GM12864 (cell line): ENCODE results near the gene SCD.

ENCODE experiments used
- DNase-seq: peaks from one replicate; pipeline ENCODE4 v3.0.0-alpha.2; 2011; ENCODE audit warnings: low read depth
- H3K4me3 ChIP-seq: 2 replicates; pipeline ENCODE4 v1.5.1; 2011; ENCODE audit warnings: mild to moderate bottlenecking, low read depth, low read length, control low read depth
- TF ChIP-seq, protein P1 (sequence below): IDR thresholded peaks from 2 replicates; pipeline ENCODE4 v1.5.1; 2011; ENCODE audit warnings: low read depth, mild to moderate bottlenecking, moderate library complexity, low read length, control low read depth, inconsistent platforms; ENCODE audit errors: missing control alignments

SCD gene

GRCh38 chr10:100353770-100354485, 6.9 kb downstream of the SCD start:
- H3K4me3 ChIP-seq: no peak overlapping the region
- DNase-seq: no peak
- TF ChIP-seq, protein P1, sequence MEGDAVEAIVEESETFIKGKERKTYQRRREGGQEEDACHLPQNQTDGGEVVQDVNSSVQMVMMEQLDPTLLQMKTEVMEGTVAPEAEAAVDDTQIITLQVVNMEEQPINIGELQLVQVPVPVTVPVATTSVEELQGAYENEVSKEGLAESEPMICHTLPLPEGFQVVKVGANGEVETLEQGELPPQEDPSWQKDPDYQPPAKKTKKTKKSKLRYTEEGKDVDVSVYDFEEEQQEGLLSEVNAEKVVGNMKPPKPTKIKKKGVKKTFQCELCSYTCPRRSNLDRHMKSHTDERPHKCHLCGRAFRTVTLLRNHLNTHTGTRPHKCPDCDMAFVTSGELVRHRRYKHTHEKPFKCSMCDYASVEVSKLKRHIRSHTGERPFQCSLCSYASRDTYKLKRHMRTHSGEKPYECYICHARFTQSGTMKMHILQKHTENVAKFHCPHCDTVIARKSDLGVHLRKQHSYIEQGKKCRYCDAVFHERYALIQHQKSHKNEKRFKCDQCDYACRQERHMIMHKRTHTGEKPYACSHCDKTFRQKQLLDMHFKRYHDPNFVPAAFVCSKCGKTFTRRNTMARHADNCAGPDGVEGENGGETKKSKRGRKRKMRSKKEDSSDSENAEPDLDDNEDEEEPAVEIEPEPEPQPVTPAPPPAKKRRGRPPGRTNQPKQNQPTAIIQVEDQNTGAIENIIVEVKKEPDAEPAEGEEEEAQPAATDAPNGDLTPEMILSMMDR: no peak

DNA sequence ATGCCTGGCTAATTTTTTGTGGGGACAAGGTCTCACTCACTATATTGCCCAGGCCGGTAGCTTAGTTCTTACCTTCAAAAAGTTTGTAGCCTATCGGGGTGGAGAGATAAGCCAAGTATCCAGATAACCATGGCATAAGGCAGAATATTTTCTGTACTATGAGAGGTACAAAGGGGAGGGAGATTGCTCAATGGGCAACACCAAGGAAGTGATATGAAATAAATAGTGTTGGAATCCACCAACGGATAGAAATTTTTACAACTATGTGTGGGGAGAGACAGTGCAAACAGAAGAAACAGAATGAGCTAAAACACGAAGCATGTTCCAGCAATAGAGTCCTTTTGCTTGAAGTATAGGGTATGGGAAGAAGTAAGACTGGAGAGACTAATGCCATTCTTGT, 8.1 kb downstream of the SCD start:
- H3K4me3 ChIP-seq: no peak overlapping the region
- TF ChIP-seq, protein P1: no peak

DNA sequence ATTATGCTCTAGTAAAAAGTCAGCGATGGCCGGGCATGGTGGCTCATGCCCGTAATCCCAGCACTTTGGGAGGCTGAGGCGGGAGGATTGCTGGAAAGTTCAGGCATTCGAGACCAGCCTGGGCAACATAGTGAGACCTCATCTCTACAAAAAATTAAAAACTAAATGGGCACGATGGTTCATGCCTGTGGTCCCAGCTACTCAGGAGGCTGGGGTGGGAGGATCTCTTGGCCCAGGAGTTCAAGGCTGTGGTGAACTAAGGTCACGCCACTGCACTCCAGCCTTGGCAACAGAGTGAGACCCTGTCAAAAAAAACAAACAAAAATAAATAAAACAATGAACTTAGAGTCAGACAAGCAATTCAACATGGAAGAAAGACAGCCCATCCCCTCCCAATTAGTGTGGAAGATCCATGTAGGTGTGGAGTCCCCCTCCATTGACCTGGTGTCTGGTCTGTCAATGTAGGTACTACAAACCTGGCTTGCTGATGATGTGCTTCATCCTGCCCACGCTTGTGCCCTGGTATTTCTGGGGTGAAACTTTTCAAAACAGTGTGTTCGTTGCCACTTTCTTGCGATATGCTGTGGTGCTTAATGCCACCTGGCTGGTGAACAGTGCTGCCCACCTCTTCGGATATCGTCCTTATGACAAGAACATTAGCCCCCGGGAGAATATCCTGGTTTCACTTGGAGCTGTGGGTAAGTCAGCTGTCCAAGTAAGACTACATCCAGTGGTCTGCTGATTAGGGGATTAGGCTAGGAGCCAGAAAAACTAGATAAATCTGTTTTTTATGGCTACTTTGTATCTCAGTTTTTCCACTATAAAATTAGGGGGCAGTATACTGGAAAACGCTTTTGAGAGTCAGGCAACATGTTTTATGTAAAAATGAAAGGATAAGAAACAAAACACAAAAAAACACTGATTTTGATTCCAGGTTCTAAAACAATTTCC, 9.3 kb downstream of the SCD start:
- no peak for DNase-seq
- TF ChIP-seq, protein P1: no peak
- no peak overlapping the region for H3K4me3 ChIP-seq

More for the DNA sequence above, 8.1 kb downstream of the SCD start:
- no peak for DNase-seq

DNA sequence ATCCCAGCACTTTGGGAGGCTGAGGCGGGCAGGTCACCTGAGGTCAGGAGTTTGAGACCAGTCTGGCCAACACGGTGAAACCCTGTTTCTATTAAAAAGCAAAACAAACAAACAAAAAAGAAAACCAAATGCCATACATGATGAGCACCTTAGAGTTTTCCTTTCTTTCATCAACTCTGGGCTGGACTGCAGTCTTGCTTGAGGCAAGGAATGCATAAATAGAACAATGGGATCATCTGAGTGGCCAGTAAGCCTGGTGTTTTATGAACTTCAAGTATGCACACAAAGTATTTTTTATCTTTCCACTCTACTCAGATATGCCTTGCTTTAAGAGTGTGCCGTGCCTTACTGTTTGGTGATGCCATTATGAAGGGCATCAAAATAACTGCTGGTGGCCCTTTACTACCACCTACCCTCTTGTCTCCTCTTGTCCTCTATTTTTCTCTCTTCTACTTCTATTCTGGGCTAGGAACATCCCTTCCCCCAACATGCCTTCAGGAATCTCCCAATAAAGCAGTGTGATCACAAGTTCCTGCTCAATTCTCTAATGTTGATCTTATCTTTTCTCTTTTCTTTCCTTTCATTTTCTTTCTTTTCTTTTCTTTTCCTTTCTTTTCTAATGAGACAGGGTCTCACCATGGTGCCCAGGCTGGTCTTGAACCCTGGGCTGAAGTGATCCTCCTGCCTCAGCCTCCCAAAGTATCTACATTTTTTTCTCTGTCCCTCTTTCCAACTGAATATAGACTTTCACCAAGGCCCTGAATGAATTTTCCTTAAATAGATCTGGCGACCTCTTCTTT, 10.2 kb downstream of the SCD start:
- DNase-seq: no peak
- TF ChIP-seq, protein P1: no peak
- no peak overlapping the region for H3K4me3 ChIP-seq

- no peak for DNase-seq
- no peak overlapping the region for H3K4me3 ChIP-seq
Measured at GRCh38 chr10:100359030-100359432, 12.0 kb downstream of the SCD start.

GRCh38 chr10:100359529-100360150, 12.6 kb downstream of the SCD start:
- DNase-seq: no peak
- H3K4me3 ChIP-seq: no peak overlapping the region
- TF ChIP-seq, protein P1: no peak

More at GRCh38 chr10:100359030-100359432, 12.0 kb downstream of the SCD start:
- TF ChIP-seq, protein P1: no peak
